HG03280 (cell line): ENCODE measurements around the gene FCGR1A.

ENCODE experiments used
- ATAC-seq: cut with Tn5 transposase; IDR thresholded peaks from one replicate; pipeline ENCODE4 v1.9.1; 2021; ENCODE audit warnings: mild to moderate bottlenecking, moderate library complexity; ENCODE audit not compliant: unreplicated experiment

FCGR1A gene

GRCh38 chr1:149831764-149832315 lies 49.3 kb downstream of the FCGR1A start:
- peak; percentile 7 for ATAC-seq

GRCh38 chr1:149832316-149833126 lies 50.0 kb downstream of the FCGR1A start:
- ATAC-seq: peak; percentile 66

- peak; percentile 4 for ATAC-seq
Observed at GRCh38 chr1:149833144-149833543, 50.6 kb downstream of the FCGR1A start.

- ATAC-seq: peak; percentile 35
Observed at GRCh38 chr1:149841149-149841548, 58.7 kb downstream of the FCGR1A start.
